SH-SY5Y (cell line): ENCODE measurements around the gene CNOT9.

Experiments used
- GATA2 ChIP-seq: IDR thresholded peaks from 2 replicates; pipeline ENCODE4 v1.6.1; 2011; ENCODE audit warnings: mild to moderate bottlenecking, low read depth, low read length
- GATA3 ChIP-seq: IDR thresholded peaks from 2 replicates; pipeline ENCODE4 v1.6.1; 2011; ENCODE audit warnings: low read depth, mild to moderate bottlenecking, low read length, moderate library complexity

- TF ChIP-seq GATA2, result no peak
- no peak for TF ChIP-seq GATA3
Measured at GRCh38 chr2:218529990-218530389, 38.6 kb upstream of the CNOT9 start.
